Trophoblast cell (in vitro differentiated cells and primary cell): ENCODE measurements around the gene LYRM2.

Experiments used
- DNase-seq, 2 donors: peaks; one replicate each; pipeline ENCODE4 v3.0.0-alpha.2; 2016
- H2AFZ ChIP-seq: 2 replicates; pipeline ENCODE4 v1.6.1; 2013; ENCODE audit warnings: low read length, moderate library complexity, mild to moderate bottlenecking; ENCODE audit not compliant: insufficient read depth, poor library complexity
- H2AK5ac ChIP-seq: 2 replicates; pipeline ENCODE4 v1.6.1; 2013; ENCODE audit warnings: mild to moderate bottlenecking, low read length
- H2BK120ac ChIP-seq: 2 replicates; pipeline ENCODE4 v1.6.1; 2013; ENCODE audit warnings: low read length, mild to moderate bottlenecking, moderate library complexity; ENCODE audit not compliant: insufficient read depth, poor library complexity
- H2BK12ac ChIP-seq: 2 replicates; pipeline ENCODE4 v1.6.1; 2013; ENCODE audit warnings: mild to moderate bottlenecking, low read length, moderate library complexity
- H2BK5ac ChIP-seq: 2 replicates; pipeline ENCODE4 v1.6.1; 2013; ENCODE audit warnings: low read length, low read depth, moderate library complexity, mild to moderate bottlenecking; ENCODE audit not compliant: poor library complexity
- H3K14ac ChIP-seq: 2 replicates; pipeline ENCODE4 v1.6.1; 2013; ENCODE audit warnings: mild to moderate bottlenecking, low read length
- H3K18ac ChIP-seq: 2 replicates; pipeline ENCODE4 v1.6.1; 2013; ENCODE audit warnings: mild to moderate bottlenecking, low read length
- H3K23ac ChIP-seq: 2 replicates; pipeline ENCODE4 v1.6.1; 2013; ENCODE audit warnings: low read length
- H3K27ac ChIP-seq: 2 replicates; pipeline ENCODE4 v1.5.1; 2013; ENCODE audit warnings: low read depth, mild to moderate bottlenecking, inconsistent platforms, low read length, moderate library complexity
- H3K27me3 ChIP-seq: 2 replicates; pipeline ENCODE4 v1.6.1; 2013; ENCODE audit warnings: inconsistent platforms, mild to moderate bottlenecking, low read length, moderate library complexity; ENCODE audit not compliant: insufficient read depth
- H3K36me3 ChIP-seq, 2 experiments: 1 replicate in 1 of 2; 2 replicates in 1 of 2; pipeline ENCODE4 v1.6.1; 2013; ENCODE audit warnings: low read length in 2 of 2, mild to moderate bottlenecking in 2 of 2, moderate library complexity in 1 of 2; ENCODE audit not compliant: insufficient read depth in 2 of 2, control insufficient read depth in 1 of 2
- H3K4ac ChIP-seq: 2 replicates; pipeline ENCODE4 v1.6.1; 2013; ENCODE audit warnings: low read depth, mild to moderate bottlenecking, low read length, moderate library complexity
- H3K4me1 ChIP-seq, 2 experiments: 1 replicate in 1 of 2; 2 replicates in 1 of 2; pipeline ENCODE4 v1.6.1; 2013; ENCODE audit warnings: low read length in 2 of 2, mild to moderate bottlenecking in 2 of 2, moderate library complexity in 1 of 2; ENCODE audit not compliant: insufficient read depth in 2 of 2, control insufficient read depth in 1 of 2
- H3K4me2 ChIP-seq: 2 replicates; pipeline ENCODE4 v1.6.1; 2013; ENCODE audit warnings: inconsistent platforms, mild to moderate bottlenecking, low read length, moderate library complexity
- H3K4me3 ChIP-seq: 2 replicates; pipeline ENCODE4 v1.5.1; 2013; ENCODE audit warnings: mild to moderate bottlenecking, low read depth, low read length, inconsistent platforms
- H3K79me1 ChIP-seq: one replicate; pipeline ENCODE4 v1.6.1; 2013; ENCODE audit warnings: low read length
- H3K79me2 ChIP-seq: 2 replicates; pipeline ENCODE4 v1.6.1; 2013; ENCODE audit warnings: low read length, mild to moderate bottlenecking; ENCODE audit not compliant: control insufficient read depth, insufficient read depth, poor library complexity
- H3K9ac ChIP-seq: 2 replicates; pipeline ENCODE4 v1.6.1; 2013; ENCODE audit warnings: mild to moderate bottlenecking, low read length
- H3K9me3 ChIP-seq: 2 replicates; pipeline ENCODE4 v1.6.1; 2013; ENCODE audit warnings: low read depth, mild to moderate bottlenecking, control low read depth, inconsistent platforms, low read length; ENCODE audit not compliant: insufficient read depth
- H4K12ac ChIP-seq: 2 replicates; pipeline ENCODE4 v1.6.1; 2013; ENCODE audit warnings: low read depth, mild to moderate bottlenecking, low read length, moderate library complexity
- H4K8ac ChIP-seq: 2 replicates; pipeline ENCODE4 v1.6.1; 2013; ENCODE audit warnings: low read depth, mild to moderate bottlenecking, low read length, moderate library complexity
- H4K91ac ChIP-seq: one replicate; pipeline ENCODE4 v1.6.1; 2013; ENCODE audit warnings: low read depth, mild to moderate bottlenecking, low read length, moderate library complexity
- whole genome bisulfite sequencing: extraction: QIAGEN DNeasy Blood & Tissue Kit; methylation state at CpG from one replicate; pipeline ENCODE4 v1.1.7; 2013; ENCODE audit warnings: missing lambda C conversion rate; ENCODE audit not compliant: insufficient read length, insufficient coverage; ENCODE audit errors: extremely low coverage; 5-methylcytosine and 5-hydroxymethylcytosine counted together

LYRM2 gene

DNA sequence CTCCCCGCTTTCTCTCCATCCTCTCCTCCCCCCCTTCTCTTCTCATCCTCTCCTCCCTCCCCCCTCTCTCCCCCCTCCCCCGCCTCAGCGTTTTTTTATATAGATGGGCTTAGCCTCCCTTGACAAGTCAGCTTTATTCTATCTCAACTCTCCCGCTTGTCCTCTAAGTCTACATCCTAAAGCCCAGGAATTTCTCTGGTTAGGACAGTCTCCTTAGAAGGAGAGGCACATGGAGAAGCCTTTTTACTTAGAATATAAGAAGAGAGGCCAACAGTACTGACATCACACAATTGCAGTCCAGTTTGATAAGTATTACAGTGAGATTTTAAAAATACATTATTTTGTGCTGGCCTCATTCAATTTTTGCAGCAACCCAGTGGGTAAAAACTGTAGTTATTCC is 83.5 kb downstream of the LYRM2 start:
- Histone ChIP-seq H2AK5ac (no peak overlapping the region), H2BK5ac (no peak overlapping the region), H3K36me3 (no peaks in the 10 kb centered on the region), H3K18ac (no peak overlapping the region), H4K12ac (no peak overlapping the region), H3K23ac (no peak overlapping the region), H4K91ac (no peak overlapping the region), H3K4me2 (no peak overlapping the region), H2AFZ (no peak overlapping the region), H3K14ac (no peak overlapping the region), H3K79me1 (no peaks in the 10 kb centered on the region), H3K27ac (no peak overlapping the region), H3K4me1 (peaks cover 2 to 5% of the 10 kb centered on the region in 2 experiments), H3K9ac (no peak overlapping the region), H3K4ac (no peak overlapping the region), H3K27me3 (no peaks in the 10 kb centered on the region), H2BK120ac (no peak overlapping the region), H4K8ac (no peak overlapping the region), H3K79me2 (no peaks in the 10 kb centered on the region), H3K9me3 (peaks cover 2% of the 10 kb centered on the region), H2BK12ac (no peak overlapping the region), H3K4me3 (no peak overlapping the region)
- 78% methylated on average over 2 of the region's 4 CpGs for WGBS
- DNase-seq, result no peak

DNA sequence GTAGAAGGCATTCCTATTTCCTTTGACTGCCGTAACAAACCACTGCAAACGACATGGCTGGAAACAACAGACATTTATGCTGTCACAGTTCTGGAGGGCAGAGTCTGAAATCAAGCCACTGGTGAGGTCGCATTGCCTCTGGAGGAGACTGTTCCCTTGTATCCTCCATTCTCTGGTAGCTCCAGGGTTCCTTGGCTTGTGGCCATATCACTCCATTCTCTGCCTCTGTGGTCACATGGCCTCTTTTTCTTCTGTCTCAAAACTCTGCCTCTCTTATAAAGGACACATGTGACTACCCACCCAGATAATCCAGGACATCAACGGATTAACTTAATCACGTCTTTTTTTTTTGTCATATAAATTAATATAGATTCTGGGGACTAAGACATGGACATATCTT is 84.4 kb downstream of the LYRM2 start:
- Histone ChIP-seq H2BK12ac (no peak overlapping the region), H3K27me3 (no peaks in the 10 kb centered on the region)

DNA sequence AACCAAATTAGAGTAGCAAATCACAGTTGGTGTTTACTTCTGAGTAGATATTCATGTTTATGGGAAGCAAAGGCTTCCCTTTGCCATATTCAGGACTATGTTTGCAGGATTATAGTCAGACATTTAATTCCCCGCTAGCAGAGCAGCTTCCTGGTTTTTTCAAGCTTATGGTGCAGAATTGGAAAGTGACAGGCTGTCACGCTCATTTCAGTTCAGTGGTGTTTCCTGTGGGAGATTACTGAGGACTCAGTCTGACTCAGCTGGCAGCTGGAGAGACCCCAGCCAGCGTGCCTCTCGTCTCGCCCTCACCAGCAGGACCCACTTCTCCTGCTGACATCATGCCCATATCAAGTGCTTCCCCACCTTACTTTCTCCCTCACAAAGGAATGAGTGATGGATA is 85.1 kb downstream of the LYRM2 start:
- Histone ChIP-seq H3K79me2 (no peaks in the 10 kb centered on the region), H3K27me3 (no peaks in the 10 kb centered on the region), H3K27ac (no peak overlapping the region), H3K18ac (no peak overlapping the region), H2AK5ac (no peak overlapping the region), H3K4ac (no peak overlapping the region), H2AFZ (no peak overlapping the region), H3K14ac (no peak overlapping the region), H4K91ac (no peak overlapping the region), H4K12ac (no peak overlapping the region), H3K9ac (no peak overlapping the region), H3K36me3 (no peaks in the 10 kb centered on the region), H3K4me3 (no peak overlapping the region), H3K9me3 (peaks cover 2% of the 10 kb centered on the region), H2BK12ac (no peak overlapping the region), H4K8ac (no peak overlapping the region), H2BK5ac (no peak overlapping the region), H3K79me1 (no peaks in the 10 kb centered on the region), H2BK120ac (no peak overlapping the region), H3K23ac (no peak overlapping the region), H3K4me2 (no peak overlapping the region), H3K4me1 (peaks cover 2 to 5% of the 10 kb centered on the region in 2 experiments)
- no CpG with 5 or more reads among the region's 5 CpGs for WGBS
- DNase-seq, result no peak

More for the DNA sequence above, 84.4 kb downstream of the LYRM2 start:
- Histone ChIP-seq H4K12ac (no peak overlapping the region), H3K4me3 (no peak overlapping the region), H4K91ac (no peak overlapping the region), H3K36me3 (no peaks in the 10 kb centered on the region), H2BK120ac (no peak overlapping the region), H3K79me2 (no peaks in the 10 kb centered on the region), H3K18ac (no peak overlapping the region), H2BK5ac (no peak overlapping the region), H3K79me1 (no peaks in the 10 kb centered on the region), H3K9me3 (peaks cover 2% of the 10 kb centered on the region), H3K4me1 (peaks cover 2 to 5% of the 10 kb centered on the region in 2 experiments), H3K9ac (no peak overlapping the region), H2AFZ (no peak overlapping the region), H3K27ac (no peak overlapping the region), H4K8ac (no peak overlapping the region), H3K14ac (no peak overlapping the region), H3K23ac (no peak overlapping the region), H2AK5ac (no peak overlapping the region), H3K4ac (no peak overlapping the region), H3K4me2 (no peak overlapping the region)
- DNase-seq, result no peak
- no CpG with 5 or more reads among the region's 5 CpGs for WGBS

DNA sequence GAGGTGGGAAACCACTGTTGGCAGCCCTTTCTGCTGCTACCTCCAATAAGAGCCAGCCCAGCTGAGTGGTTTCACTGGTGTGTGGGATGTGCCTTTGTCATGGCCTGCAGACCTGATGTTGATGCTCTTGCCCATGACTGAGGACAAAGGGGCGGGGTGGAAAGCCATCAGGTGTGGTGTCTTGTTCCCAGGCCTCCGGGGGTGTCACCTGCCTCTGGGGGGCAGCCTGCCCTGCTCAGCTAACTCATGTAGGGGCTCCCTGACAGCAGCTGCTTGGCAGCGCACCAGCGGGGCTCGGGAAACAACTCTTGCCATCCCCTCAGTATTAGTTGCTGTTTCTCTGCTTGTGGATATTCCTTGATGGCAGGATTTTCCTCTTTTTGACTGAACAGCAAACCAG is 91.3 kb downstream of the LYRM2 start:
- Histone ChIP-seq H3K36me3 (no peaks in the 10 kb centered on the region), H3K27ac (no peak overlapping the region), H3K4me2 (no peak overlapping the region), H2AK5ac (no peak overlapping the region), H3K27me3 (no peaks in the 10 kb centered on the region), H2BK12ac (no peak overlapping the region), H3K79me2 (no peaks in the 10 kb centered on the region), H3K9ac (no peak overlapping the region), H3K4me3 (no peak overlapping the region), H3K4me1 (peaks cover 2 to 5% of the 10 kb centered on the region in 2 experiments), H2BK5ac (no peak overlapping the region), H4K12ac (no peak overlapping the region), H4K91ac (no peak overlapping the region), H3K23ac (no peak overlapping the region), H4K8ac (no peak overlapping the region), H3K14ac (no peak overlapping the region), H3K79me1 (no peaks in the 10 kb centered on the region), H2BK120ac (no peak overlapping the region), H3K4ac (no peak overlapping the region), H2AFZ (no peak overlapping the region), H3K9me3 (no peaks in the 10 kb centered on the region), H3K18ac (no peak overlapping the region)
- WGBS, result no CpG with 5 or more reads among the region's 5 CpGs
- no peak for DNase-seq
